ENCODE data around the gene C10orf90. TPM values are rescaled to one million over a fixed set of nuclear protein-coding genes. Genes with fewer than 3 reads are reported as not detected.
A peak's percentile ranks its signal among the peaks of the same experiment; 100 is the strongest.

C10orf90 gene
- total and polyA plus RNA-seq, 12 donors: 0.04 to 0.36 TPM; not detected in 10

DNA sequence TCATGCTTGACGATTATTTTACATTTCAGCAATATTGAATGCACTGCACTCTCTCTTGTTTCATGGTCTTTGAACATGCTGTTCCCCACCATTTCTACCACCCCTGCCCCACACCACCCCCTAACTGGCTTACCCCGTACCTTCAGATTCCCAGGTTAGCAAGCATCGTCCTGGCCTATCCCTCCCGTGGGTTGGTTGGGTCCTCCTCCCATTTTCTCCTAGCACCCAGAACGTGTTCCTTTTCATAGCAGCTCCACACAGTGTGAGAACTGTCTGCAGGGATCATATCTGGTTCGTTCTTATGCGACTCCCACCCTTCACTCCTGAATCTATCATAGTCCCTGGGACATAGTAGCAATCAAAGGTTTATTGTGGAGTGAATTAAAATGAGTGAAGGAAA lies 48.6 kb downstream of the C10orf90 start:
- H3K27me3 ChIP-seq: peaks cover 0 to 10% (median 0%) of the 10 kb centered on the region in 7 donors
- intact Hi-C loops (cut with DNase I): no loop called here
- peaks cover 0 to 7% (median 0%) of the 10 kb centered on the region in 9 donors for H3K4me1 ChIP-seq
- 81 to 85% methylated on average over 7 of the region's 7 CpGs for WGBS, 2 donors
- no peak overlapping the region for H3K4me3 ChIP-seq
- DNase-seq: no peak
- TF ChIP-seq CTCF (IDR thresholded peaks at IDR 0.05): no peak
- no peak for ATAC-seq
- no peaks in the 10 kb centered on the region for H3K36me3 ChIP-seq
- no peak overlapping the region for H3K27ac ChIP-seq
- H3K9me3 ChIP-seq: no peaks in the 10 kb centered on the region

DNA sequence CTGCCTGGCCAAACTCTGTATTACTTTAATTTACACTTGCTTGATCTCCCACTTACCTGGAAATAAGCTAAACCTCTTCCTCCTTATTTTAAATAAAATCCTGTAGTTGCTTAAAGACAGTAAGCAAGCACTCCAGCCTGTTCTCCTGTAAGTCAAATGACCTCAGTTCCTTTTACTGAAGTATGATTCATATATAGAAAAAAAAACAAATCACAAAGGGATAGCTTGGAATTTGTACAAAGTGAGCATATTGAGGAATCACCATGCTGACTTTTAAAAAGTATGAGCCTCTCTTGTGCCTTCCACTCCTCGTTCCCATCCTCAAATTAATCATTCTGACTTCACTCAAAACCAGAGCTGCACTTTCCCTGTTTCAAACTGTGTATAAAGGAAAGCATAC lies 52.0 kb downstream of the C10orf90 start:
- 50 to 73% methylated on average over 1 of the region's 1 CpG for WGBS, 2 donors
- H3K4me3 ChIP-seq: no peak overlapping the region
- H3K9me3 ChIP-seq: no peaks in the 10 kb centered on the region
- TF ChIP-seq CTCF (IDR thresholded peaks at IDR 0.05): no peak
- H3K36me3 ChIP-seq: no peaks in the 10 kb centered on the region
- peaks cover 0 to 12% (median 0%) of the 10 kb centered on the region in 9 donors for H3K4me1 ChIP-seq
- no peak overlapping the region for H3K27ac ChIP-seq
- ATAC-seq (no peak), DNase-seq (no peak)
- intact Hi-C loops (cut with DNase I): loop anchor here in 1 of 10 donors (10.0 kb wide), 1 partner anchor 236 kb away; no protein-coding TSS in a partner anchor
- H3K27me3 ChIP-seq: peaks cover 0 to 12% (median 0%) of the 10 kb centered on the region in 7 donors

DNA sequence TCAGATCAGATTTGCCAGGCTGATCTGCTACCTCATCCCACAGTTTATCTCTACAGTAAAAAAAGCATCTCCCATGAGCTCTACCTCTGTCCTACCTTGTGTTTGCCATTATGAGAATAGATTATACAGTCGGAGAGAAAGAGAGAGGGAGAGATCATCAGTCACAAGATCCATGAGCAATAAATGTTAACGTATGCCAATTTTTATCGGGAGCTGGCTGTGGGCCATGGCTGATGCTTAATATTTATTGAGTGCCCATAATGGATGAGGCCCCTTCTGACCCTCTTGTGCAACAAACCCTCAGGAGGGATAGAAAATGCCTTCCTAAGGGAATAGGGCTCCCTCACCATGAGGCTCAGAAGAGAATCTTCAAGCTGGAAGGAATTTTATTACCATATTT lies 52.8 kb downstream of the C10orf90 start:
- ATAC-seq: no peak
- Histone ChIP-seq H3K27me3 (peaks cover 0 to 13% (median 0%) of the 10 kb centered on the region in 7 donors), H3K36me3 (no peaks in the 10 kb centered on the region), H3K9me3 (no peaks in the 10 kb centered on the region), H3K27ac (no peak overlapping the region), H3K4me1 (peaks cover 0 to 12% (median 0%) of the 10 kb centered on the region in 9 donors), H3K4me3 (no peak overlapping the region)
- intact Hi-C loops (cut with DNase I): loop anchor here in 1 of 10 donors (10.0 kb wide), 1 partner anchor 237 kb away; no protein-coding TSS in a partner anchor
- WGBS, 2 donors: 88 to 92% methylated on average over 3 of the region's 3 CpGs
- TF ChIP-seq CTCF (IDR thresholded peaks at IDR 0.05): no peak
- no peak for DNase-seq

GRCh38 chr10:126617208-126617607 lies 53.3 kb downstream of the C10orf90 start:
- H3K9me3 ChIP-seq: no peaks in the 10 kb centered on the region
- H3K27me3 ChIP-seq: peaks cover 0 to 8% (median 0%) of the 10 kb centered on the region in 7 donors
- TF ChIP-seq CTCF (IDR thresholded peaks at IDR 0.05): no peak
- intact Hi-C loops (cut with DNase I): loop anchor here in 1 of 10 donors (10.0 kb wide), 1 partner anchor 238 kb away; no protein-coding TSS in a partner anchor
- WGBS, 2 donors: 86 to 91% methylated on average over 1 of the region's 1 CpG
- no peaks in the 10 kb centered on the region for H3K36me3 ChIP-seq
- peak overlapping the region in 1 of 10 donors; percentile 53 for H3K27ac ChIP-seq
- ATAC-seq (peak in 1 of 8 donors; percentile 11), DNase-seq (no peak)
- H3K4me3 ChIP-seq: no peak overlapping the region
- peaks cover 0 to 12% (median 0%) of the 10 kb centered on the region in 9 donors for H3K4me1 ChIP-seq

Data from heart right ventricle (tissue), 16 donors.